Kidney (tissue), 14 donors: ENCODE data around the gene SRGAP3. TPM values are rescaled to one million over a fixed set of nuclear protein-coding genes. Genes with fewer than 3 reads are reported as not detected.

Experiments used
- DNase-seq, 5 donors: peaks; one replicate each; pipeline ENCODE4 v3.0.0-alpha.2; 2013 to 2020
- FAIRE-seq: peaks from 2 replicates; lab custom pipeline; 2012; peaks lifted over from hg19 to GRCh38; lab: Jason Lieb, UNC
- H3K27ac ChIP-seq, 2 donors: one replicate each; pipeline ENCODE4 v1.7.0; 2013; ENCODE audit warnings: low read depth in 2 of 2, low read length in 2 of 2, inconsistent platforms in 1 of 2
- H3K27me3 ChIP-seq: one replicate; pipeline ENCODE4 v1.7.1; 2013; ENCODE audit warnings: low read length, inconsistent platforms; ENCODE audit not compliant: control insufficient read depth, insufficient read depth
- H3K36me3 ChIP-seq, 3 donors: one replicate each; pipeline versions ENCODE4 v1.7.0 to v1.7.1; 2013; ENCODE audit warnings: low read length in 3 of 3, control low read depth in 1 of 3, inconsistent platforms in 1 of 3; ENCODE audit not compliant: insufficient read depth in 3 of 3, control insufficient read depth in 2 of 3
- H3K4me1 ChIP-seq, 3 donors: one replicate each; pipeline versions ENCODE4 v1.7.0 to v1.7.1; 2013; ENCODE audit warnings: low read length in 3 of 3, inconsistent platforms in 1 of 3, low read depth in 1 of 3; ENCODE audit not compliant: control insufficient read depth in 2 of 3, insufficient read depth in 2 of 3
- H3K4me3 ChIP-seq, 3 donors: one replicate each; pipeline versions ENCODE4 v1.7.0 to v1.8.1; 2013; ENCODE audit warnings: low read length in 3 of 3, control low read depth in 1 of 3, inconsistent platforms in 1 of 3
- H3K9ac ChIP-seq, 3 donors: one replicate each; pipeline versions ENCODE4 v1.7.0 to v1.7.1; 2013; ENCODE audit warnings: low read length in 3 of 3, control low read depth in 1 of 3, inconsistent platforms in 1 of 3
- H3K9me3 ChIP-seq, 3 donors: one replicate each; pipeline versions ENCODE4 v1.7.0 to v1.7.1; 2013; ENCODE audit warnings: low read length in 3 of 3, control low read depth in 1 of 3, inconsistent platforms in 1 of 3; ENCODE audit not compliant: control insufficient read depth in 2 of 3, insufficient read depth in 1 of 3
- intact Hi-C: fragments of 100-400 bp; cut with DNase I; formaldehyde crosslinking; loops from one replicate; pipeline ENCODE4 v1.11.1; 2022
- polyA plus RNA-seq: library from polyadenylated mRNA; stranded (reverse); fragments of 350-450 nt; fragmentation: Illumina TruSeq; extraction: RNeasy Lipid Tissue Mini Kit (QIAGEN cat#74804); gene quantifications from one replicate; pipeline ENCODE4 v1.2.3, GENCODE V29; 2014; ENCODE audit warnings: low read depth, low replicate concordance; ENCODE audit not compliant: insufficient read depth
- total RNA-seq: library from RNA; stranded (reverse); fragmentation: NEBNext Ultra II Directional; extraction: Animal tissue kit (Norgen Biotek cat#: 25700); gene quantifications from one replicate; pipeline ENCODE4 v1.2.1, GENCODE V29; 2021
- TF ChIP-seq, protein P1 (sequence below): IDR thresholded peaks from 3 replicates; pipeline ENCODE4 v1.5.1; 2012; ENCODE audit warnings: mild to moderate bottlenecking, moderate library complexity, borderline replicate concordance; ENCODE audit not compliant: insufficient read depth; ENCODE audit errors: extremely low read depth
- donor health status: control.
- donor health status: control.
- donor health status: control.
- donor health status: control.
- donor health status: control.
- donor health status: DM: yes; HTN: yes; CAD: no.
- donor health status: Normal renal cell carcinoma (clear cell type).

Gene SRGAP3
- total and polyA plus RNA-seq, 2 donors from 2014 or later, result 4.1 to 24.3 TPM

DNA sequence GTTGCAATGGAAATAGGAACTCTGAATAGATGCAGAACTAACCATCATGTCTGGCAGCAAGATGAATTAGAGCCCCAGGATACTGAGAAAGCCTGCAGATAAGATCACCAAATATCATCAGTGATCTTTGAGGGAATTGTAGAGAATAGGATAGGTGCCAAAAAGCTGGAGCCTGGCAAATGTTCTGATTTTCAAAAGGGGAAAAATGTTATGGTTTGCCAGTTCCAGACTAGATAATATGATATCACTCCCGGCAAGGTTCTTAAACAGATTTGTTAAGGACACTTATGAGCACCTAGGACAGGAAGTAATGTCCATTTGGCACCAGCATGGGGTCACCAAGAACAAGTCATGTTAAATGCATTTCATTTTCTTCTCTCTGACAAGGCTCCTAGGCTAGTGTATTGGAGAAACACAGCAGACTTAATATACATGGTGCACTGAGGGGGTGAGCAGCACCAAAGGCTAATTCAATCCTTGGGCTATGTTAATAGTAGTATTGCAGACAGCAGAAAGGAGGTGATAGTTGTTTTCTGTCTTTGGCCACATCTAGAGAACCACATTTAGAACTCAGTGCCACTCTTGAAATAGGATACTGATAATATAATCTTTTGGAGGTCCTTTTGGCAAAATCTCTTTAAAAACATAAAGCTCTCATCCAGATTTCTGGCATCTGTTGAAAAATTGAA, 4.8 kb downstream of the SRGAP3 start:
- DNase-seq, result no peak
- Histone ChIP-seq H3K9me3 (no peaks in the 10 kb centered on the region), H3K4me3 (no peak overlapping the region), H3K4me1 (peaks cover 0 to 6% (median 3%) of the 10 kb centered on the region in 3 donors), H3K9ac (no peak overlapping the region), H3K27me3 (no peaks in the 10 kb centered on the region), H3K27ac (no peak overlapping the region), H3K36me3 (no peaks in the 10 kb centered on the region)
- intact Hi-C loops, result no loop called here
- no peak for FAIRE-seq
- TF ChIP-seq, protein P1, sequence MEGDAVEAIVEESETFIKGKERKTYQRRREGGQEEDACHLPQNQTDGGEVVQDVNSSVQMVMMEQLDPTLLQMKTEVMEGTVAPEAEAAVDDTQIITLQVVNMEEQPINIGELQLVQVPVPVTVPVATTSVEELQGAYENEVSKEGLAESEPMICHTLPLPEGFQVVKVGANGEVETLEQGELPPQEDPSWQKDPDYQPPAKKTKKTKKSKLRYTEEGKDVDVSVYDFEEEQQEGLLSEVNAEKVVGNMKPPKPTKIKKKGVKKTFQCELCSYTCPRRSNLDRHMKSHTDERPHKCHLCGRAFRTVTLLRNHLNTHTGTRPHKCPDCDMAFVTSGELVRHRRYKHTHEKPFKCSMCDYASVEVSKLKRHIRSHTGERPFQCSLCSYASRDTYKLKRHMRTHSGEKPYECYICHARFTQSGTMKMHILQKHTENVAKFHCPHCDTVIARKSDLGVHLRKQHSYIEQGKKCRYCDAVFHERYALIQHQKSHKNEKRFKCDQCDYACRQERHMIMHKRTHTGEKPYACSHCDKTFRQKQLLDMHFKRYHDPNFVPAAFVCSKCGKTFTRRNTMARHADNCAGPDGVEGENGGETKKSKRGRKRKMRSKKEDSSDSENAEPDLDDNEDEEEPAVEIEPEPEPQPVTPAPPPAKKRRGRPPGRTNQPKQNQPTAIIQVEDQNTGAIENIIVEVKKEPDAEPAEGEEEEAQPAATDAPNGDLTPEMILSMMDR, result no peak

- TF ChIP-seq, protein P1, result no peak
- no peaks in the 10 kb centered on the region for H3K27me3 ChIP-seq
- no peak overlapping the region for H3K9ac ChIP-seq
- no peak overlapping the region for H3K4me3 ChIP-seq
- DNase-seq, result no peak
- no peaks in the 10 kb centered on the region for H3K9me3 ChIP-seq
- intact Hi-C loops, result no loop called here
- no peaks in the 10 kb centered on the region for H3K36me3 ChIP-seq
- no peak overlapping the region for H3K27ac ChIP-seq
- H3K4me1 ChIP-seq, result no peaks in the 10 kb centered on the region
- FAIRE-seq, result no peak
Observed at GRCh38 chr3:9241956-9242355, 7.5 kb downstream of the SRGAP3 start.

DNA sequence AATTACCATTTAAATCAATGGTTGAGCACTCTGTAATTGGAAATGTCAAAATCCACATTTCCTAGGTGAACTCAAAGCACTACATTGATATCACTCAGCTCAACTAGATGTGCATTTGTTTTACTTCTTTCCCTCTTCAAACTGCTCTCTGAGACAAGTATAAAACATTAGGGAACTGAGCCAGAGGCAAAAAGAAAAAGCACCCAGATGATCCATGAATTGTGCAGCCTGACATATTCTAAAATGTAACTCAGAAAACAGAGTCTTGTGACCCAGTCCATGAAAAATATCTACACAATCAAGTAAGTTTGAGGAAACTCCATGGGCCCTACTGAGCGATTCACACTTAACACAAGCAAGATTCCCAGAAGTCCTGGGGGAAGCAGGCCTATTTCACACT, 9.8 kb downstream of the SRGAP3 start:
- TF ChIP-seq, protein P1, result no peak
- no peaks in the 10 kb centered on the region for H3K4me1 ChIP-seq

More for the DNA sequence above, 9.8 kb downstream of the SRGAP3 start:
- Histone ChIP-seq H3K9ac (no peak overlapping the region), H3K4me3 (no peak overlapping the region), H3K27ac (no peak overlapping the region), H3K9me3 (no peaks in the 10 kb centered on the region), H3K27me3 (no peaks in the 10 kb centered on the region), H3K36me3 (no peaks in the 10 kb centered on the region)
- intact Hi-C loops, result no loop called here
- FAIRE-seq (no peak), DNase-seq (no peak)
